ENCODE results near the gene GP1BB. TPM values are rescaled to one million over a fixed set of nuclear protein-coding genes. Genes with fewer than 3 reads are reported as not detected.

Gene GP1BB
- total and polyA plus RNA-seq, 8 donors = 3.3 to 11.1 (median 5.4) TPM; not detected in 1

GRCh38 chr22:19705181-19705934 is 18.0 kb upstream of the GP1BB start:
- ATAC-seq (no peak), DNase-seq (peak in 1 of 4 donors; percentile 50)
- no peaks in the 10 kb centered on the region for H3K36me3 ChIP-seq
- no peak overlapping the region for H3K4me3 ChIP-seq
- peaks cover 0 to 45% of the 10 kb centered on the region in 2 donors for H3K27me3 ChIP-seq
- intact Hi-C loops (cut with DNase I) = no loop called here
- no peaks in the 10 kb centered on the region for H3K4me1 ChIP-seq
- no peaks in the 10 kb centered on the region for H3K9me3 ChIP-seq
- H3K27ac ChIP-seq = no peak overlapping the region
- TF ChIP-seq CTCF (IDR thresholded peaks at IDR 0.05) = no peak

- Histone ChIP-seq H3K9me3 (no peaks in the 10 kb centered on the region), H3K36me3 (no peaks in the 10 kb centered on the region), H3K27me3 (peaks cover 0 to 45% of the 10 kb centered on the region in 2 donors), H3K27ac (no peak overlapping the region), H3K4me1 (no peaks in the 10 kb centered on the region), H3K4me3 (no peak overlapping the region)
- DNase-seq = no peak
- ATAC-seq = no peak
- no peak for TF ChIP-seq CTCF (IDR thresholded peaks at IDR 0.05)
- intact Hi-C loops (cut with DNase I) = no loop called here
These were observed 16.6 kb upstream of the GP1BB start for GRCh38 chr22:19706661-19707151.

GRCh38 chr22:19707347-19708290 is 15.7 kb upstream of the GP1BB start:
- peak in 1 of 4 donors; percentile 61 for DNase-seq
- peak; percentile 35 for ATAC-seq
- Histone ChIP-seq H3K27ac (no peak overlapping the region), H3K9me3 (no peaks in the 10 kb centered on the region), H3K27me3 (peaks cover 0 to 49% of the 10 kb centered on the region in 2 donors), H3K4me3 (no peak overlapping the region), H3K36me3 (no peaks in the 10 kb centered on the region), H3K4me1 (no peaks in the 10 kb centered on the region)
- intact Hi-C loops (cut with DNase I) = no loop called here
- no peak for TF ChIP-seq CTCF (IDR thresholded peaks at IDR 0.05)

- ATAC-seq = peak; percentile 83
- Histone ChIP-seq H3K9me3 (no peaks in the 10 kb centered on the region), H3K27ac (no peak overlapping the region), H3K36me3 (no peaks in the 10 kb centered on the region), H3K27me3 (peaks cover 0 to 56% of the 10 kb centered on the region in 2 donors), H3K4me3 (no peak overlapping the region), H3K4me1 (no peaks in the 10 kb centered on the region)
- no peak for TF ChIP-seq CTCF (IDR thresholded peaks at IDR 0.05)
- intact Hi-C loops (cut with DNase I) = no loop called here
- peak in 1 of 4 donors; percentile 70 for DNase-seq
These were observed 14.9 kb upstream of the GP1BB start for GRCh38 chr22:19708321-19709011.
